Measurements from ENCODE around the gene SETX.

- TF ChIP-seq CTCF (IDR thresholded peaks at IDR 0.05; ENCODE audit: insufficient read depth, low read length, poor library complexity, severe bottlenecking) (no peak), EZH2phosphoT487 (conservative IDR thresholded peaks at IDR 0.05; ENCODE audit: low read length) (no peak)
These were observed 106.8 kb downstream of the SETX start for GRCh38 chr9:132247942-132248341.

Data from SU-DHL-6 (cell line).